Smooth muscle cell (in vitro differentiated cells): ENCODE results near the gene TBL1X. TPM values are rescaled to one million over a fixed set of nuclear protein-coding genes. Genes with fewer than 3 reads are reported as not detected.

Source experiments
- DNase-seq: peaks from one replicate; lab custom pipeline; 2025; ENCODE audit not compliant: unreplicated experiment; lab: John Stamatoyannopoulos, UW
- H2AFZ ChIP-seq: fragments of 200-600 bp; sonication (generic); 2 replicates; pipeline ENCODE4 v1.6.0; 2016; ENCODE audit warnings: antibody characterized with exemption, low read depth, mild to moderate bottlenecking
- H3F3A ChIP-seq: fragments of 200-600 bp; sonication (generic); 2 replicates; pipeline ENCODE4 v1.6.0; 2017; ENCODE audit warnings: antibody characterized with exemption, low read depth
- H3K27ac ChIP-seq: fragments of 200-600 bp; sonication (generic); 2 replicates; pipeline ENCODE4 v1.5.1; 2016; ENCODE audit warnings: low read depth, mild to moderate bottlenecking
- H3K27me3 ChIP-seq: fragments of 200-600 bp; sonication (generic); 2 replicates; pipeline ENCODE4 v1.6.1; 2016; ENCODE audit warnings: low read depth, mild to moderate bottlenecking
- H3K36me3 ChIP-seq: fragments of 200-600 bp; sonication (generic); 2 replicates; pipeline ENCODE4 v1.5.1; 2016; ENCODE audit warnings: low read depth
- H3K4me1 ChIP-seq: fragments of 200-600 bp; sonication (generic); 2 replicates; pipeline ENCODE4 v1.5.1; 2016; ENCODE audit warnings: low read depth
- H3K4me2 ChIP-seq: fragments of 200-600 bp; sonication (generic); 2 replicates; pipeline ENCODE4 v1.6.0; 2016; ENCODE audit warnings: mild to moderate bottlenecking
- H3K4me3 ChIP-seq: fragments of 200-600 bp; sonication (generic); 2 replicates; pipeline ENCODE4 v1.5.1; 2016; ENCODE audit warnings: mild to moderate bottlenecking
- H3K79me2 ChIP-seq: fragments of 200-600 bp; sonication (generic); 2 replicates; pipeline ENCODE4 v1.6.0; 2016; ENCODE audit warnings: low read depth, mild to moderate bottlenecking
- H3K9ac ChIP-seq: fragments of 200-600 bp; sonication (generic); 2 replicates; pipeline ENCODE4 v1.6.0; 2016; ENCODE audit warnings: low read depth
- H3K9me3 ChIP-seq: fragments of 200-600 bp; sonication (generic); replicated peaks from 2 replicates; pipeline ENCODE4 v1.5.1; 2016; ENCODE audit warnings: low read depth
- H4K20me1 ChIP-seq: fragments of 200-600 bp; sonication (generic); 2 replicates; pipeline ENCODE4 v1.6.0; 2016; ENCODE audit warnings: low read depth
- WGBS: methylation state at CpG from one replicate; pipeline ENCODE4 v1.1.7; 2016; ENCODE audit warnings: low lambda C conversion rate; 5-methylcytosine and 5-hydroxymethylcytosine counted together
- polyA plus RNA-seq: library from polyadenylated mRNA; unstranded; fragments of >200 nt; fragmentation: Nextera tagmentation; extraction: Ambion mirVana; gene quantifications from 2 replicates; pipeline ENCODE4 v1.2.1, GENCODE V29; 2016
- total RNA-seq: library from RNA; depleted of rRNA; stranded (reverse); fragments of >200 nt; gene quantifications from 2 replicates; pipeline ENCODE4 v1.2.3, GENCODE V29; 2014
- TF ChIP-seq, protein P1 (sequence below): fragments of 200-600 bp; sonication (generic); IDR thresholded peaks from 2 replicates; pipeline ENCODE4 v1.5.1; 2017; ENCODE audit warnings: borderline replicate concordance, mild to moderate bottlenecking, antibody characterized with exemption; ENCODE audit not compliant: insufficient read depth, poor library complexity, severe bottlenecking

Gene TBL1X
- total and polyA plus RNA-seq, 2 experiments from 2014 or later: 9.0 to 9.8 TPM

DNA sequence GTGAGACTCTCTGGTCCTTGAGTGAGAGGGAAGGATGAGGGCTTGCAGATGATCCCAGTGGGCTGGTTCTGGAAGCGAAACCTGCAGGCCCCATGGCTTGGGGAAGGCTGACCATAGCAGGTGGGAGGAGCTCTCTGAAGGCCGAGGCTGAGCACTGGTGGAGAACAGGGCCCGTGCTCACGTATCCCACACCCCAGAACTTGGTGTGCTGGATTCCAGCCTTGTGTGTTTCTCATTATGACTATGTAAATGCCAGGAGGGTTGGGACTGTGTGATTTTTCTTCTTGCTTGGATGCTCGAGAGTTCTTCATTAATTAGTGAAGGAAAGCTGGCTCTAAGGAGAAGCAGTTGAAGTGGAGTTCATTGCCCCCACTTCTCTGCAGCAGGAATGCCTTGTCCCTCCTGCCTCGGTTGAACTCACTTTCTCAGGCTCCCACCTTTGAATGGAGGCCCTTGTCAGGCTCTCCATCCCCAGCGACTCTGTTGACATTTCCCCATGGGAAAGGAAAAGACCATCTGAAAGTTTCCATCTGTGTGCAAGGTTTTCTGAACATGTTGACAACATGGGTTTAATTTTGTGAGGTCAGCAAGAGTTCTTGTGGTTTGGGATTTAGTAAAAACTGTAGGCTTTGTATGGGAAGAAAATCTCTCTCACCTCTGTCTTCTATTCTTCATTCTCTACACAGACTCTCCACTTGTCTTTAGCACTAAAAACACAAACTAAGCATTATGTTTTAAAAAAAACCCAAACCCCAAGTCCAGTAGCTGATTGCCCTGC, 57.7 kb downstream of the TBL1X start:
- 70% methylated on average over 7 of the region's 7 CpGs for WGBS
- TF ChIP-seq, protein P1, sequence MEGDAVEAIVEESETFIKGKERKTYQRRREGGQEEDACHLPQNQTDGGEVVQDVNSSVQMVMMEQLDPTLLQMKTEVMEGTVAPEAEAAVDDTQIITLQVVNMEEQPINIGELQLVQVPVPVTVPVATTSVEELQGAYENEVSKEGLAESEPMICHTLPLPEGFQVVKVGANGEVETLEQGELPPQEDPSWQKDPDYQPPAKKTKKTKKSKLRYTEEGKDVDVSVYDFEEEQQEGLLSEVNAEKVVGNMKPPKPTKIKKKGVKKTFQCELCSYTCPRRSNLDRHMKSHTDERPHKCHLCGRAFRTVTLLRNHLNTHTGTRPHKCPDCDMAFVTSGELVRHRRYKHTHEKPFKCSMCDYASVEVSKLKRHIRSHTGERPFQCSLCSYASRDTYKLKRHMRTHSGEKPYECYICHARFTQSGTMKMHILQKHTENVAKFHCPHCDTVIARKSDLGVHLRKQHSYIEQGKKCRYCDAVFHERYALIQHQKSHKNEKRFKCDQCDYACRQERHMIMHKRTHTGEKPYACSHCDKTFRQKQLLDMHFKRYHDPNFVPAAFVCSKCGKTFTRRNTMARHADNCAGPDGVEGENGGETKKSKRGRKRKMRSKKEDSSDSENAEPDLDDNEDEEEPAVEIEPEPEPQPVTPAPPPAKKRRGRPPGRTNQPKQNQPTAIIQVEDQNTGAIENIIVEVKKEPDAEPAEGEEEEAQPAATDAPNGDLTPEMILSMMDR: no peak
- DNase-seq: no peak
- Histone ChIP-seq H3K79me2 (peaks cover under 1% of the 10 kb centered on the region), H3K36me3 (no peaks in the 10 kb centered on the region), H2AFZ (no peak overlapping the region), H3K27me3 (no peaks in the 10 kb centered on the region), H3K4me2 (no peak overlapping the region), H3K9ac (no peak overlapping the region), H3K4me3 (no peak overlapping the region), H4K20me1 (peaks cover 37% of the 10 kb centered on the region), H3F3A (no peaks in the 10 kb centered on the region), H3K27ac (no peak overlapping the region), H3K9me3 (no peaks in the 10 kb centered on the region), H3K4me1 (peaks cover 16% of the 10 kb centered on the region)

DNA sequence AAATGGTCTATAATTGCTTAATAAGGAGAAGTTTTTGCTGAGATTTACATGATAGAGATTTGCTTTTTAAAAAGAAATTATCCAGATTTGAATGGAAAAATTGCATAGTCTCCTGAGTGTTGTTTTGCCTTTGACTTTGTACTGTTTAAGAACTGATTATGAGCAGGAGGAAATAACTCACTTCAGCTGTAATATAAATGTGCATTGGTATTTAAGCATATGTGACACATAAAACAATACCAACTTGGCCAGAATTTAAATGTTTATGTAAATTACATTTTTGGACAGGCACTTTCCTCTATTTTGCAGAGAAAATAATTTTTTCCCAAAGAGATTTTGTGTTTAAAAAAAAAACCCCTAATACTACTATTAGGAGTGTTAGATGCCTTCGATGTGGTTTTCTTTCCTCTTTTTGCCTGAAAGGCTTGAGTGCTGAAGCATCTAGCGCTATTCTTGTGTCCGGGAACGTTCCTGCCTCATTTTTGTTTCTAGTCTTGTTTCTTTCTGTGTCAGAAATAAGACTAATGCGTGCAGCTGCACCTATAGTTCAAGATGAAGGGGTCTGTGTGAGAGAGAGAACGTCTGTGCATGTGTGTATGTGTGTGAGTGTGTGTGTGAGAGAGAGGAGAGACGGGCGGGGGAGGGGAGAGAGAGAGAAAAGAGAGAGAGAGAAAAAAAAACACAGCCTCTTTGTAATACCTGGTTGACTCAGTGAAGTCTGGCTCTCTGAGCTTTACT, 60.8 kb downstream of the TBL1X start:
- H3K27ac ChIP-seq: no peak overlapping the region
- TF ChIP-seq, protein P1: no peak
- no peaks in the 10 kb centered on the region for H3K9me3 ChIP-seq
- H3K36me3 ChIP-seq: no peaks in the 10 kb centered on the region
- no peak overlapping the region for H3K9ac ChIP-seq
- no peak for DNase-seq
- H4K20me1 ChIP-seq: peaks cover 18% of the 10 kb centered on the region
- peak overlapping the region; percentile 50 for H3K4me2 ChIP-seq
- H3K79me2 ChIP-seq: peaks cover 6% of the 10 kb centered on the region
- 44% methylated on average over 8 of the region's 8 CpGs for WGBS
- H2AFZ ChIP-seq: no peak overlapping the region
- no peaks in the 10 kb centered on the region for H3K27me3 ChIP-seq
- H3F3A ChIP-seq: peaks cover 4% of the 10 kb centered on the region
- H3K4me1 ChIP-seq: peaks cover 11% of the 10 kb centered on the region
- H3K4me3 ChIP-seq: no peak overlapping the region

DNA sequence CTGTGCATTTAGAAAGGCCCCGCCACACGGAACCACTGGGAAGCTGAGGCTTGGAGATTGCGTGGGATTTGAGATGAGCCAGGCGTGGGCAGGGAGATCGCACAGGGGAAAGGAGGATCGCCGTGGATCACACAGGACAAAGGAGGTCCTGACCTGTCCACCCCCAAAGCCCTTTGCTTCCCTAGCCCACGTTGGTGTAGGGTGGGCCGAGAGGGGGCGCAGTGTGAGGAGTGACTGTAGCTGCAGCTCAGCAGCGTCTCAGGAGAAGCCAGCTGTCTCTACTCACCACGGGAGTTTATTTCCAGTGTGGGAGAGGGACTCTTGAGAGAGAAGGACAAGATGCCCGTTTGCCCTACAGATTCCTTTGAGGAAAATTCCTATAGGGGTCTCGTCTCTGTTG, 62.1 kb downstream of the TBL1X start:
- no peak overlapping the region for H3K27ac ChIP-seq
- no peak overlapping the region for H3K9ac ChIP-seq
- no peak overlapping the region for H2AFZ ChIP-seq
- no peaks in the 10 kb centered on the region for H3K9me3 ChIP-seq
- no peak overlapping the region for H3K4me3 ChIP-seq
- H3K79me2 ChIP-seq: peaks cover 13% of the 10 kb centered on the region
- peaks cover 15% of the 10 kb centered on the region for H4K20me1 ChIP-seq
- H3F3A ChIP-seq: peaks cover 4% of the 10 kb centered on the region
- no peaks in the 10 kb centered on the region for H3K36me3 ChIP-seq
- no peaks in the 10 kb centered on the region for H3K27me3 ChIP-seq
- DNase-seq: no peak
- peaks cover 11% of the 10 kb centered on the region for H3K4me1 ChIP-seq
- 75% methylated on average over 14 of the region's 14 CpGs for WGBS
- H3K4me2 ChIP-seq: no peak overlapping the region
- TF ChIP-seq, protein P1: no peak
